Stimulated activated CD4-positive, alpha-beta T cell treated with anti-CD3 and anti-CD28 coated beads, Interleukin-1b, Interleukin-23, amount 100 ng/mL, for 1 hour (primary cell): Measurements from ENCODE around the gene RAB11FIP2.

Source experiments
- DNase-seq, 2 donors: peaks; one replicate each; pipeline ENCODE4 v3.0.0-alpha.2; 2020; ENCODE audit warnings: low read depth in 2 of 2

Gene RAB11FIP2

GRCh38 chr10:117980755-117981702 is 65.7 kb downstream of the RAB11FIP2 start:
- DNase-seq = no peak

GRCh38 chr10:117980216-117980615 is 66.5 kb downstream of the RAB11FIP2 start:
- DNase-seq = no peak

GRCh38 chr10:117972168-117972837 is 74.4 kb downstream of the RAB11FIP2 start:
- DNase-seq = no peak

GRCh38 chr10:117970962-117971361 is 75.8 kb downstream of the RAB11FIP2 start:
- no peak for DNase-seq

- DNase-seq = no peak
Measured at GRCh38 chr10:117969592-117969991, 77.1 kb downstream of the RAB11FIP2 start.

- no peak for DNase-seq
Measured at GRCh38 chr10:117968354-117969182, 78.2 kb downstream of the RAB11FIP2 start.

- no peak for DNase-seq
Measured at GRCh38 chr10:117967149-117967650, 79.5 kb downstream of the RAB11FIP2 start.

- DNase-seq = no peak
Measured at GRCh38 chr10:117965984-117966383, 80.8 kb downstream of the RAB11FIP2 start.

- no peak for DNase-seq
Measured at GRCh38 chr10:117964536-117964935, 82.2 kb downstream of the RAB11FIP2 start.

- DNase-seq = no peak
Measured at GRCh38 chr10:117960345-117960935, 86.3 kb downstream of the RAB11FIP2 start.

GRCh38 chr10:117956972-117957371 is 89.8 kb downstream of the RAB11FIP2 start:
- no peak for DNase-seq

- no peak for DNase-seq
Measured at GRCh38 chr10:117955176-117955575, 91.6 kb downstream of the RAB11FIP2 start.
